Left lung (tissue), 10 donors: ENCODE data around the gene RPL37. TPM values are rescaled to one million over a fixed set of nuclear protein-coding genes. Genes with fewer than 3 reads are reported as not detected.

Experiments
- ATAC-seq: fragments of 200-7000 bp; cut with Tn5 transposase; one replicate; pipeline ENCODE4 v1.9.1; 2020; ENCODE audit warnings: moderate library complexity
- DNase-seq, 4 donors: peaks; one replicate each; pipeline ENCODE4 v3.0.0-alpha.2; 2013 to 2020
- H3K27ac ChIP-seq, 2 donors: fragments of 200-600 bp; sonication (generic) in 1 of 2; one replicate each; pipeline versions ENCODE4 v1.5.0 to v1.8.0; 2020 to 2021
- H3K27me3 ChIP-seq, 2 donors: fragments of 200-600 bp; sonication (generic) in 1 of 2; one replicate each; pipeline versions ENCODE4 v1.5.0 to v1.8.0; 2020 to 2021
- H3K36me3 ChIP-seq, 2 donors: fragments of 200-600 bp; sonication (generic) in 1 of 2; one replicate each; pipeline versions ENCODE4 v1.5.0 to v1.8.0; 2020 to 2021
- H3K4me1 ChIP-seq, 2 donors: fragments of 200-600 bp; one replicate each; pipeline ENCODE4 v1.8.0; 2021
- H3K4me3 ChIP-seq, 2 donors: fragments of 200-600 bp; sonication (generic) in 1 of 2; one replicate each; pipeline versions ENCODE4 v1.5.0 to v1.8.0; 2020 to 2021; ENCODE audit warnings: mild to moderate bottlenecking in 1 of 2
- H3K9me3 ChIP-seq, 2 donors: fragments of 200-600 bp; sonication (generic) in 1 of 2; one replicate each; pipeline versions ENCODE4 v1.5.0 to v1.8.0; 2020 to 2021
- CTCF ChIP-seq, 2 donors: fragments of 200-600 bp; sonication (generic) in 1 of 2; IDR thresholded peaks; one replicate each; pipeline versions ENCODE4 v1.5.0 to v1.8.0; 2021; ENCODE audit warnings: antibody characterized with exemption in 2 of 2
- intact Hi-C, 2 donors: fragments of 100-400 bp; cut with DNase I; formaldehyde crosslinking; loops; one replicate each; pipeline versions ENCODE4 v1.11.2 to v1.14.2; 2022
- polyA plus RNA-seq, 6 donors: library from polyadenylated mRNA; unstranded; fragments of 120-200 nt; gene quantifications; one replicate each; pipeline ENCODE4 v1.2.1, GENCODE V29; 2013; ENCODE audit not compliant: insufficient read length in 6 of 6
- total RNA-seq, 2 donors: library from RNA; stranded (reverse); fragmentation: NEBNext Ultra II Directional; extraction: Animal tissue kit (Norgen Biotek cat#: 25700); gene quantifications; one replicate each; pipeline ENCODE4 v1.2.1, GENCODE V29; 2021
- donor health status: DM: no; HTN: yes; CAD: no.
- donor health status: DM: no; HTN: no; CAD: no.

Gene RPL37
- total and polyA plus RNA-seq, 8 donors: 941 to 2,731 (median 2,301) TPM

DNA sequence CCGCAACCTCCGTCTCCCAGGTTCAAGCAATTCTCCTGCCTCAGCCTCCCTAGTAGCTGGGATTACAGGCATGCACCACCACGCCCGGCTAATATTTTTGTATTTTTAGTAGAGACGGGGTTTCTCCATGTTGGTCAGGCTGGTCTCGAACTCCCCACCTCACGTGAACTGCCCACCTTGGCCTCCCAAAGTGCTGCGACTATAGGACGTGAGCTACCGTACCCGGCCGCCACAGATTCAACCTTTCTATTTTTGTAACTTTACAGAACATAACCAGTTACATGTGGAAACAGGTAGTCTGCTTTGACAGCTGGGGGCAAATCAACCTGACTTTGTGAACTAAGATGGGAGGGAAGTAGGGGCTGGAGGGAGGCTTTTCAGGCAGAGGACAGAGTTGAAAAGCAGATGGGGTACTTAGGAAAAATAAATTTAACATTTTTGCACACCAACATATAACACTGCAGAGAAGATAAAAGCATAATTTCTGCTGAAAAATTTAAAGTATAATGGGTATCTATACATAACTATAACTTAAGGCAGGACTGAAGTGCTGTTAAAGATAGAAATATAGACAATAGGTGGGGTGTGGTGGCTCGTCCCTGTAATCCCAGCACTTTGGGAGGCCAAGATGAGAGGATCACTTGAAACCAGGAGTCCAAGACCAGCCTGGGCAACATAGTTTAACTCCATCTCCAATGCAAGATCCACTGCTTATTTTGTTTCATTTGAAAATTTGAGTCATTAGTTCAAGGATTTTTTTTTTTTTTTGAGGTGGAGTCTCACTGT is 5.1 kb downstream of the RPL37 start:
- Histone ChIP-seq H3K4me1 (peaks cover 23 to 30% of the 10 kb centered on the region in 2 donors), H3K27ac (no peak overlapping the region), H3K4me3 (no peak overlapping the region), H3K27me3 (no peaks in the 10 kb centered on the region), H3K9me3 (no peaks in the 10 kb centered on the region), H3K36me3 (peaks cover 3 to 86% of the 10 kb centered on the region in 2 donors)
- no peak for DNase-seq
- intact Hi-C loops: no loop called here
- TF ChIP-seq CTCF (IDR thresholded peaks at IDR 0.05): no peak
- ATAC-seq: no peak

- ATAC-seq: no peak
- no peaks in the 10 kb centered on the region for H3K9me3 ChIP-seq
- TF ChIP-seq CTCF (IDR thresholded peaks at IDR 0.05): no peak
- H3K4me3 ChIP-seq: no peak overlapping the region
- H3K27ac ChIP-seq: no peak overlapping the region
- H3K36me3 ChIP-seq: peaks cover 3 to 86% of the 10 kb centered on the region in 2 donors
- H3K27me3 ChIP-seq: no peaks in the 10 kb centered on the region
- intact Hi-C loops: no loop called here
- H3K4me1 ChIP-seq: peaks cover 22 to 25% of the 10 kb centered on the region in 2 donors
- DNase-seq: no peak
Measured at GRCh38 chr5:40828690-40829661, 6.0 kb downstream of the RPL37 start.

DNA sequence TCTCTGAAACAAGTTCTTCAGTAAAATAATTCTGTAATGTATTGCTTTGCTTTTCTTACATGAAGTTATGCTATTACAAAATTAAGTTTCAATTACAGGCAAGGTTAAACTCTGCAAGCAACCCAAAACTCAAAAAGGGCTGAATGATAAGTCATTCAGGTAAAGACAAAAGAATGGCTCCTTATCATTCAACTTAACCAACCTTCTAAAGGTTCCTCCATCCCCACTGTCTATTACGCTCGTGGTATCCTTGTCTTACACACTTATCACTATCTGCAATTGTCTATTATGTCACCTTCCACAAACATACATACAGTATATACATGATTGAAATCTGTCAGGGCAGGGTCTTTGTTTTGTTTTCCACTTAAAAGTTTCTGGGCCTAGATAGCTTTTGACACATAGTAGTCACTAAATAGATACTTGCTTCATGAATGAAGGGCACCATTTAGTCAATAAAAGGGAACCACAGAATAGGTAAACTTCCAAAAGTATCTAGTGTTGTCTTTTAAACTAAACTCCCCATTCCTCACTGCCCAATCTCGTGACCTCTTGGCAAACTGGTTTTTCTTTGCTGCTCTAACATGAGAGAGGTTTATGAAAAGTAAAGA is 6.9 kb downstream of the RPL37 start:
- peaks cover 3 to 78% of the 10 kb centered on the region in 2 donors for H3K36me3 ChIP-seq
- no peak overlapping the region for H3K4me3 ChIP-seq
- ATAC-seq: no peak
- DNase-seq: no peak
- H3K9me3 ChIP-seq: no peaks in the 10 kb centered on the region
- intact Hi-C loops: no loop called here
- H3K4me1 ChIP-seq: peaks cover 14 to 17% of the 10 kb centered on the region in 2 donors
- no peak for TF ChIP-seq CTCF (IDR thresholded peaks at IDR 0.05)
- H3K27me3 ChIP-seq: no peaks in the 10 kb centered on the region
- H3K27ac ChIP-seq: no peak overlapping the region

DNA sequence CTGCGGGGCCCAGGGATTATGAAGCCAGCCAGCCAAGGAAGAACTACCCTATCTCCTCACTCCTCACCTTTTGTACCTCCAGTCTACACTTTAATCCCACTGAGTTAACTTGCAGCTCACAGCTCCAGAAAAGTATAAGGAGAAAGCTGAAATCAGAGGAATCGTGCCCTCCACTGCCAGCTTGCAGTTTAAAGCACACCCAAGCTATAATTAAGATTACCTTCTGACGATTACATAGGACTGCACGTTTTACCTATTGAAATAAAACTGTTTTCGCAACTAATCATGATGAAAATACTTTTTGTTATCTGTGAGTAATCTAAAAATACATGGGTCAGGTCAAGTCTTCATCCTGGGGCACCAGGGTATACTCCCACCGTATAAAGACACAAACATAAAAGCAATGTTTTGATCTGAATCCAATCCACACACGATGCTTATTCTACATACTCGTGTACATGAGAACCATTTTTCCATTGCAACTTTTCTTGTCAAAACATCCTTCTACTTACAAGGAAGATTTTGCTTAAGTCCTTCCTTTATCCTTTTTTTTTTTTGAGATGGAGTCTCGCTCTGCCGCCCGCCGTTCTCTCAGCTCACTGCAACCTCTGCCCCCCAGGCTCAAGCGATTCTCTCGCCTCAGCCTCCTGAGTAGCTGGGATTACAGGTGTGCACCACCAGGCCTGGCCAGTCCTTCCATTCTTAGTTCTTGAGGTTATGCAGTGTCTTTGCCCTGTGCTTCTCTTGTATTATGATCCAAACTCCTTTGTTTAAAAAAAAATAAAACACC is 7.6 kb downstream of the RPL37 start:
- no peaks in the 10 kb centered on the region for H3K27me3 ChIP-seq
- H3K4me1 ChIP-seq: peaks cover 6 to 9% of the 10 kb centered on the region in 2 donors
- intact Hi-C loops: no loop called here
- H3K27ac ChIP-seq: no peak overlapping the region
- no peak for TF ChIP-seq CTCF (IDR thresholded peaks at IDR 0.05)
- DNase-seq: no peak
- no peak for ATAC-seq
- H3K36me3 ChIP-seq: peaks cover 3 to 70% of the 10 kb centered on the region in 2 donors
- H3K4me3 ChIP-seq: no peak overlapping the region
- H3K9me3 ChIP-seq: no peaks in the 10 kb centered on the region
